ENCODE data around the gene CABLES2.

GRCh38 chr20:62382306-62383198, 24.5 kb downstream of the CABLES2 start:
- TF ChIP-seq EZH2 (IDR thresholded peaks at IDR 0.05; ENCODE audit: borderline replicate concordance, low read depth, low read length) (no peak), LEF1 (IDR thresholded peaks at IDR 0.05) (no peak), PCBP1 (IDR thresholded peaks at IDR 0.05; ENCODE audit: low read depth, low read length, poor library complexity, severe bottlenecking) (no peak), CTCF (IDR thresholded peaks at IDR 0.05 in 2 of 3, conservative IDR thresholded peaks at IDR 0.05 in 1 of 3; ENCODE audit: insufficient read depth in 2 of 3, low read depth in 1 of 3, low read length in 3 of 3) (peak; percentile 96 to 97 (median 97)), CEBPB (tag; IDR thresholded peaks at IDR 0.05) (no peak), ELK1 (CRISPR knock-in tag; IDR thresholded peaks at IDR 0.05) (no peak)

Data from K562 (cell line).